DND-41 (cell line): ENCODE data around the gene NKX2-1.

Source experiments
- EZH2 ChIP-seq: IDR thresholded peaks from 3 replicates; pipeline ENCODE4 v1.6.1; 2012; ENCODE audit warnings: borderline replicate concordance, low read depth, mild to moderate bottlenecking, moderate library complexity, low read length, inconsistent platforms; ENCODE audit not compliant: severe bottlenecking
- TF ChIP-seq, protein P1 (sequence below): IDR thresholded peaks from 2 replicates; pipeline ENCODE4 v1.5.1; 2012; ENCODE audit warnings: borderline replicate concordance, low read length, moderate library complexity, mild to moderate bottlenecking; ENCODE audit not compliant: poor library complexity, severe bottlenecking; ENCODE audit errors: extremely low read depth

DNA sequence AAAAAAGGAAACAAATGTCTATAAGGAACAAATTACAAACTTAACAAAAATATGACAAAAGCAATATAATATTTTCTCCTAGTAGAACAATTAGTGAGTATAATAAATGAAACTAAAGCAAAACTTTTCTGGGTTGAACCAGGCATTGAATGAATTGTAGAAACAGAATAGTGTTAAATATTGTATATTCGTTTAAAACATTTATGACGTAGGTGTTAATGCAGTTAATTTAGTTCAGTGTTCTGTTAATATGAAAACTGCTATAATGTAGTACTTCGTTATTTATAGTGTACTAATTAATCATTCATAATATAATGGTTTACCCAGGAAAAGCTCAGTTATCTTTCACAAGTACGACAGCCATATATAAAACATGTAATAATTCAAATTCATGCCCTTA is 23.7 kb downstream of the NKX2-1 start:
- TF ChIP-seq, protein P1, sequence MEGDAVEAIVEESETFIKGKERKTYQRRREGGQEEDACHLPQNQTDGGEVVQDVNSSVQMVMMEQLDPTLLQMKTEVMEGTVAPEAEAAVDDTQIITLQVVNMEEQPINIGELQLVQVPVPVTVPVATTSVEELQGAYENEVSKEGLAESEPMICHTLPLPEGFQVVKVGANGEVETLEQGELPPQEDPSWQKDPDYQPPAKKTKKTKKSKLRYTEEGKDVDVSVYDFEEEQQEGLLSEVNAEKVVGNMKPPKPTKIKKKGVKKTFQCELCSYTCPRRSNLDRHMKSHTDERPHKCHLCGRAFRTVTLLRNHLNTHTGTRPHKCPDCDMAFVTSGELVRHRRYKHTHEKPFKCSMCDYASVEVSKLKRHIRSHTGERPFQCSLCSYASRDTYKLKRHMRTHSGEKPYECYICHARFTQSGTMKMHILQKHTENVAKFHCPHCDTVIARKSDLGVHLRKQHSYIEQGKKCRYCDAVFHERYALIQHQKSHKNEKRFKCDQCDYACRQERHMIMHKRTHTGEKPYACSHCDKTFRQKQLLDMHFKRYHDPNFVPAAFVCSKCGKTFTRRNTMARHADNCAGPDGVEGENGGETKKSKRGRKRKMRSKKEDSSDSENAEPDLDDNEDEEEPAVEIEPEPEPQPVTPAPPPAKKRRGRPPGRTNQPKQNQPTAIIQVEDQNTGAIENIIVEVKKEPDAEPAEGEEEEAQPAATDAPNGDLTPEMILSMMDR = no peak
- TF ChIP-seq EZH2 = no peak
